Measurements from ENCODE around the gene GLG1.

GLG1 gene

GRCh38 chr16:74608381-74608780 is 1.5 kb upstream of the GLG1 start:
- DNase-seq: no peak

DNA sequence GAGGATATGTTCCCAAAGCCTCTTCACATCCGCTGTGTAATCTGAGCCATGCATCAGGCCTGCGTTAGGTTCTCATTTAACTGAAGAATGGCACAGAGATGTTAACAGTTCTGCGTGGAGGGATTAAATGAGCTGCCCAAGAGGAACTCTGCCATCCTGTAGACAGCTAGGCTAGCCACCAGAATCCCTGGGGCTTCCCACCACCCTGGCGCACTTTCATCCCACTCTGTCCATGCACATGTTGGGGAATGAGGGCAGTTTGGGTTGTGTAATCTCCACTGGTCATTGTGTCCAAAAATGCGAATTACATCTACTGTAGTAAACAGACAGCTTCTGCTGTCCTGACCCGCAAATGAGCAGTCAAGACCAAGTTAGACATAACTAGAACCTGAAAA is 1.0 kb upstream of the GLG1 start:
- no peak for DNase-seq

DNA sequence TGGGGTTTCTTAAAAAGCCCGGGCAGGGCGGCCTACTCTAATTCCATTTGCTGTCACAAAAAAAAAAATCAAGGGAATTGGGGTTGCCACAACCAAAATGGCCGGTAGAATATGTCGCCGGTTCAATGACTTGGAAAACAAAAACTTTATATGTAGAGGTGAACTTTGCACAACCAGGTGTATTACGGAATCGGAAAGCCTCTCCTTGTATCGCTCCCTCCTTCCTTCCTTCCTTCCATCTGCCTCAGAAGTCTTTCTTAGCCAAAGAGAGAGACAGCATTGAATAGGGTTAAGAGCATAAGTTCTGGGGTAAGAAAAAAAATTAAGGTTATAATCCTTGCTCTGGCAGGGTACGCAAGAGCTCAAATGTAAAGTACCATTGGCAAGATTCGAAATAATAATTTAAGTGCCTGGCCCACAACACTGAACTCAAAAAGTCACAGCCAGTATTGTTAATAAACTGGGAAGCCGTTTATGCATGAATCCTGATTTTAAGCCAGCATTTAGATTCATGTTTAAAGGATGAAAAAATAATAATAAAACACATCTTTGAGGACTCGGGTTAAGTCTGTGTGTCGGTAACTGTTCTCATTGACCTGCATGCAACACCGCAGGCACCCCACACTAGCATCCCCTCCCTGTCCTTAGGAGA is 522 bp upstream of the GLG1 start:
- DNase-seq: no peak

GRCh38 chr16:74605746-74606520 is 981 bp downstream of the GLG1 start:
- no peak for DNase-seq

GRCh38 chr16:74605332-74605731 is 1.6 kb downstream of the GLG1 start:
- no peak for DNase-seq

DNA sequence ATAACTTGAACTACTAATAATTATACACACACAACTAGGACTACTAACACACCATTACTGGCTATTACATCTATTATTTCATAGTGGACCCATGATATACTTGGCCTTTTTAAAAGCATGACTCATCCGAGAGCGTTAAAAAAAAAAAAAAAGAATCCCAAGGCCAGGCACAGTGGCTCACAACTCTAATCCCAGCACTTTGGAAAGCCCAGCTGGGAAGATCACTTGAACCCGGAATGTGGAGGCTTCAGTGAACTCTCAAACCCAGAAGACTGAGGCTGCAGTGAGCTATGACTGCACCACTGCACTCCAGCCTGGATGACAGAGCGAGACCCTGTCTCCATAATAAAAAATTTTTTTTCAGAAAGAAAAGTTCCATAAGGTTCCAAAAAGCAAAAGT is 3.1 kb downstream of the GLG1 start:
- no peak for DNase-seq

GRCh38 chr16:74601126-74601871 is 5.6 kb downstream of the GLG1 start:
- DNase-seq: no peak

GRCh38 chr16:74596586-74596985 is 10.3 kb downstream of the GLG1 start:
- no peak for DNase-seq

DNA sequence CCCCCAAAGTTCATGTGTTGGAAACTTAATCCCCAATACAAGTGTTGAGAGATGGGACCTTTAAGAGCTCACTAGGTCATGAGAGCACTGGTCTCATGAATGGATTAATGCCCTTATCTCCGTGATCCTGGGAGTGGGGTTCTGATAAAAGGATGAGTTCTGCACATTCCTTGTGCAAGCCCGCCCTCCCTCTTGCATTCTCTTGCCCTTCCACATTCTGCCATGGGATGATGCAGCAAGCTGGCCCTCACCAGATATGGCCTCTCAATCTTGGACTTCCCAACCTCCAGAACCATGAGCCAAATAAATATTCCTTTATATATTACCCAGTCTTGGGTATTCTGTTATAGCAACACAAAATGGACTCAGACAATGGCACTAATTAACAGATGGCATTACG is 14.1 kb downstream of the GLG1 start:
- no peak for DNase-seq

DNA sequence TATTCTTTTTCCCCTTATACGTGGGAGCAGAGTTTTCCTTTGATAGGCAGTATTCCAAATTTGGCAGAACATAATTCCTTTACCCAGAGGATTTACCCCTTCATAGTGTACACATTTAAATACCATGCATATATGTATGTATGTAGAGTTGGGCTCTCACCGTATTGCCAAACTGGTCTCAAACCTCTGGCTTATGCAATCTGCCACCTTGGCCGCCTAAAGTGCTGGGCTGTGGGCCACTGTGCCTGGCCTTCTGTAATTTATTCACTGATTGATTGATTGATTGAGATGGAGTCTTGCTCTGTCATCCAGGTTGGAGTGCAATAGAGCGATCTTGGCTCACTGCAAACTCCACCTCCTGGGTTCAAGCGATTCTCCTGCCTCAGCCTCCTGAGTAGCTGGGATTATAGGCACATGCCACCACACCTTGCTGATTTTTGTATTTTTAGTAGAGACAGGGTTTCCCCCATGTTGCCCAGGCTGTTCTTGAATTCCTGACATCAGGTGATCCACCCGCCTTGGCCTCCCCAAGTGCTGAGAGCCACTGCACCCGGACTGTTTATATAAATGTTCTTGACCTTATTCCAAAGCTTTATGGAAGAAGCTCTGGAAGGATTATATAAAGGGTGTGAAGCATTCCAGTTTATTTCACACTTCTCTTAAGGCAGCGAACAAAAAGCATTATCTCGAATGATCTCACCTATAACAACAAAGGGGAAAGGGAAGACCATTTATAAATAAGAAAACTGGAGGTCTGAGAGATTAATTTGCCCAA is 14.9 kb downstream of the GLG1 start:
- DNase-seq: no peak

DNA sequence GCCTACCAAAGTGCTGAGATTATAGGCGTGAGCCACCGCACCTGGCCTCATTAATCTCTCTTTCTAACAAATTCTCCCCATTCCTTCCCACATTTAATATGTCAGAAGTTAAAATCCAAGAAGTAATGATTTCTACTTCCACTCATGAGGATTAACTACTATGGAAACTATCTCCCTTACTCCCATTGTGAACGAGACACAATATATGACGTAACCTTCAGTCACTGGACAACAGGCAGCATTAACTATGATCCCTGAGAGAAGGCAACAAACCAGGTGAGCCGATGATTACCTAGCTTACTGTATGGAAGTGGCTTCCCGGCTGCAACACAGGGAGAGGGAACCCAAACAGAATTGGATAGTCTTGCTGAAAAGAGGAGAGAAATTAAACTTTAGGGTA is 20.0 kb downstream of the GLG1 start:
- no peak for DNase-seq

DNA sequence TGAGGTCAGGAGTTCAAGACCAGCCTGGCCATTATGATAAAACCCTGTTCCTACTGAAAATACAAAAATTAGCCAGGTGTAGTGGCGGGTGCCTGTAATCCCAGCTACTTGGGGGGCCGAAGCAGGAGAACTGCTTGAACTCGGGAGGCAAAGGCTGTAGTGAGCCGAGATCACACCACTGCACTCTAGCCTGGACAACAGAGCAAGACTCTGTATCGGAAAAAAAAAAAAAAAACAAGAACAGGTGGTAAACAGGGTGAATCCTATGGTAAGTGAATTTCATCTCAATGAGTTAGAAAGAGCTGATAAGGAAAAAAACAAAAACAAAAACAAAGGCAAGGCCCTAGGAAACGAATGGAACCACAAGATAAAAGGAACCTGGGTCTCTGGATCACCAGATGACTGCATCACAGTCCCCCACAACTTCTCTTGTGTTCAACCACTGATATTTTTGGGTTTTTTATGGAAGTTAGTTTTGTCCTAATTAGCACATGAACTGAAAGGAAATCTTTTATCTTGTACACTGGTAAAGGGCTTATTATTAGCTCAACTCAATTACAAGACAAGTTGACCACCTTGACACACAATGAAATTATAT is 21.0 kb downstream of the GLG1 start:
- no peak for DNase-seq

DNA sequence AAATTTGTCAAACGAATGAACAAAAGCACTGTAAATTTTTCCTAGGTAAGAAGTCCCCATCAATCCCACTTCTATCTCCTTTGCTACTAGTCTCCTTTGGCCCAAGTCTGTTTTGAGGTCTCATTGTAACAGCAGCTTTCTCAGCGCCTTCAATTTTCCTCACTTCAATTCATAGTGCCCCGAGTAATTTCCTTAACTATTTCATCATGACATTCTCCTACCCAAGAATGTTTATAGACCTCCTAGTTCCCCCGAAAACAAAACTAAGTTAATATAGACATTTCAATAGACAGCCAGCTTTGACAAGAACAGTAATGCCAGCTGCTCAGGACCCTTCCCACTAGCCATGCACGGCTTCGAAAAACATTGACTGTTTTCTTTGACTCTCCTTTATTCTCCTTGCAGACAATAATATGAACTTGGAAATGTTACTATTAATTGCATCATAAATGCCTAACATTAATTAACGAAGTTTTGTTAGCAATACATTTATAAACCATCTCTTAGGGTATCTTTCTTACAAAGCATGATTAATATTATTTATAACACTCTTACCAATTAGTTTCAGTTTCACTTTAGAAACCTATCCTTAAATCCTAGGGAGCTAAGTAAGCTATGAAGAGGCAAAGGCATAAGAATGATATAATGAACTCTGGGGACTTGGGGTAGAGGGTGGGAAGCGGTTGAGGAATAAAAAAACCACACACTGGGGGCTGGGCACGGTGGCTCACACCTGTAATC is 22.8 kb downstream of the GLG1 start:
- DNase-seq: no peak

- no peak for DNase-seq
Measured at GRCh38 chr16:74582970-74583369, 23.9 kb downstream of the GLG1 start.

DNA sequence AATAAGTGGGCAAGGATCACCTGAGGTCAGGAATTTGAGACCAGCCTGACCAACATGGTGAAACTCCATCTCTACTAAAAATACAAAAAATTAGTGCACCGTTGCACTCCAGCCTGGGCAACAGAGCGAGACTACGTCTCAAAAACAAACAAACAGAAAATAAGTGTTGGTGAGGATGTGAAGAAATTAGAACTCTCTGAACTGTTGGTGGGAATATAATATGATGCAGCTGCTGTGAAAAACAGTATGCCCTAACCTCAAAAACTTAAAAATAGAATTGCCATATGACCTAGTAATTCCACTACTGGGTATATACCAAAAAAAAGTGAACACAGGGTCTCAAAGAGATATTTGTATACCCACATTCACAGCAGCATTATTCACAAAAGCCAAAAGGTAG is 26.1 kb downstream of the GLG1 start:
- DNase-seq: no peak

DNA sequence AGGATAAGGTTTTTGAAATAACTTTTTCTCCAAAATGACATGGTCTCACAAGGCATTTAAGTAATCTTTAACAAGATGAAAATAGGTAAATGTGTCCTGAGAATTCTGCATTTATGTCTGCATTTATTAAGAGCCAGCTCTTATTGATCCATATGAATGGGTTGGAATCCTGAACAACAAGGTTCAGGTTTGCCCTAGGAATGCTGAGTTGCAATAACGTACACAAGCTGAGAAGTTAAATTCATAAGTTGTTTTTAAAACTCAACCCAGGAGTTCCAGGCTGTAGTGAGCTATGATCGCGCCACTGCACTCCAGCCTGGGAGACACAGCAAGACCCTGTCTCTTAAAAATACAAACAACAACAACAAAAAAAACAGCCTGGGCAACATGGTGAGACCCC is 28.1 kb downstream of the GLG1 start:
- DNase-seq: no peak

DNA sequence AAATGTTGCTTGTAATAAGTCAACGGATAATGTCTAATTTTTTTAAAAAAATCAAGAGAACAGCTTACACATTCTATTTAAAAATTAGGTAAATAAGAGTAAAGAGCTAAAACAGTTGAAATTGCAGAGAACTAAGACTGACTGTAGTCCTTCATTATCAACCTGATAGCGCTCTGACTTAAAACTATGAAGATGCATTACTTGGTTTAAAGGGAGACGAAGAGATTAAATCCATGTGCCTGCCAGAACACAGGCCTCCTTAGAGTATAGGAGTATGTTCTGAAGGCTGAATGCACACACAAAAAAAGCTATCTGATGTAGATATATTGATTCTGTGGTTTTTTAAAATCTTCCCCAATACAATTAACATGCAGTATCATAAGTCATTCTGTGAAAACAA is 28.5 kb downstream of the GLG1 start:
- DNase-seq: no peak

GRCh38 chr16:74577882-74578366 is 29.0 kb downstream of the GLG1 start:
- no peak for DNase-seq

DNA sequence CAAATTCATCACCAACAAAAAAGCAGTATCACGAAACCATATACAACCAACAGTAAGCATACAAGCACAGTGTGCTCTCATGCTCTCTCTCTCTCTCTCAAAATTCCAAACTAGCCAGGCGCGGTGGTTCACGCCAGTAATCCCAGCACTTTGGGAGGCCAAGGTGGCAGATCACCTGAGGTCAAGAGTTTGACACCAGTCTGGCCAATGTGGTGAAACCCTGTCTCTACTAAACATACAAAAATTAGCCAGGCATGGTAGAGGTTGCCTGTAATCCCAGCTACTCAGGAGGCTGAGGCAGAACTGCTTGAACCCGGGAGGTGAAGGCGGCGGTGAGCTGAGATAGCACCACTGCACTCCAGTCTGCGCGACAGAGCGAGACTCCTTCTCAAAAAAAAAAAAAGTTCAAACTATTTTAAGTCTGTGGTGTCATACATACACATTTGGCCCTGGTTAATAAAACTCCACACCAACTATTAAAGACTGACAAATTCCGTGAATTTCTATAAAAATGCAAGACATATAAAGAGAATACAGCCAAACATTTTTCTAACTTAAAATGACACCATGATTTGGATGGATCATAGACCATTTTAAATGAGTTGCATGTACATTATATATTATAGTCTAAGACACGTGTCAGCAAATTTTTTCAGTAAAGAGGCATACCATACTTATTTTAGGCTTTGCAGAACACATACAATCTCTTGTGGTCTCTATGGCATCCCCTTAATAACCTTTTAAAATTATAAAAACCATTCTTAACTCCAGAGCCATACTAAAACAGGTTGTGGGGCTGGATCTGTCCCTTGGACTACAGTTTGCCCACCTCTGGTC is 30.9 kb downstream of the GLG1 start:
- no peak for DNase-seq

- no peak for DNase-seq
Measured at GRCh38 chr16:74575175-74575806, 31.6 kb downstream of the GLG1 start.

- no peak for DNase-seq
Measured at GRCh38 chr16:74574146-74574545, 32.8 kb downstream of the GLG1 start.

Measured in NCI-H2107 (cell line).